Astrocyte of the cerebellum (primary cell): ENCODE results near the gene LRIG1.

Experiments used
- DNase-seq: peaks from one replicate; pipeline ENCODE4 v3.0.0-alpha.2; 2011; ENCODE audit warnings: low read depth
- H3K4me3 ChIP-seq: 2 replicates; pipeline ENCODE4 v1.5.1; 2011; ENCODE audit warnings: mild to moderate bottlenecking, low read depth, low read length, moderate library complexity
- CTCF ChIP-seq: IDR thresholded peaks from 2 replicates; pipeline ENCODE4 v1.5.1; 2012; ENCODE audit warnings: low read length, low read depth, moderate library complexity, mild to moderate bottlenecking; ENCODE audit errors: missing control alignments
- in situ Hi-C: cut with HindIII; loops from 2 replicates; pipeline ENCODE4 v1.10.0; 2017; ENCODE audit warnings: low sequenced_read_pairs

LRIG1 gene

DNA sequence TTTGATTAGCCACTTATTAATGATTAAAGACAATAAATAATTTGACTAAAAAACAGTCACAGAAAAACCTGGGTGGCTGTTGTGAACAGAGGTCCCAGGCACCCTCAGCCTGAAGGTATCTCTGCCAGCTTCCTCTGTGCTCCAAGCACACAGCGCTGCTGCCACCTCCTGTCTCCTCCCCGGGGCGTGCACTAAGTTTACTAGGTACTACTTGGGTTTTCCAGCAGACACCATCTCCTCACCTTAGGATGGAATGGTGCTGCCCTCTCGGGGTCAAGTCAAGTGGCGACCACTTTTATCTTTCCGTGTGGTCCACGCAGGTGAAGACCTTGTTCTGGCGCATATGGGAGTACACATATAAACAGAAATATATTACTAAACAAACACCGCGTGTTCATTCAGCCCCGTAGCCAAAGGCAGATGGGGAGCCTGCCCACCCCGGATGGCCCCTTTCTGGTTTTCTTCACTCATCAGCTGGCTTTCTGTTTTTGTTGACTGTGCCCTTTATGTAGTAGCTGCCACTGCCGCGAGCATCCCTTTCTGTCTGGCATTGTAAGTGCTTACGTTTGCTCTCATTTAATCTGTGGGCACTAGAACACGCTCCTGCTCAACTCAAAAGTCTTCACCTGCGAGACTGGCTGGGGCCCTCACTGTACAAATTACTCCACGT lies 128.0 kb downstream of the LRIG1 start:
- TF ChIP-seq CTCF, result peak; percentile 17
- in situ Hi-C loops, result no loop called here
- no peak for DNase-seq
- H3K4me3 ChIP-seq, result no peak overlapping the region

DNA sequence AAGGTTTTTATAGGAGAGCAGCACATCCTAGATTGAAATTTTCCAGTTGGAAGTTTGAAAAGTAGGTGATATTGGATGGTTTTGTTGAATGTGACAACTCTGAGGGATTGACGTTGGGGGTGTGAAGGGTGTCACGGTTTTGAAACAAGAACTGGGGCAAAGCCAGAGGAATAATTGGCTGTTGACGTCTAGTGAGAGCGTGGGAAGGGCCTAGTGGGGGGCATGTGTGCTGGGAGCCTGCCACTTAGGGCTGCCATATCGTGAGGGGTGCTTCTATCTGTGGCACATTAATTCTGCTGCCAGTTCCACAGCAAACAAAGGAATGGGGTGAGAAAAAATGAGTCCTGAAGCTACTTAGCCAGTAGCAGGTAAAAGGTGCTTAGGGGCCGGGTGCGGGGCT lies 129.4 kb downstream of the LRIG1 start:
- no peak for DNase-seq
- no peak for TF ChIP-seq CTCF
- in situ Hi-C loops, result no loop called here
- no peak overlapping the region for H3K4me3 ChIP-seq

DNA sequence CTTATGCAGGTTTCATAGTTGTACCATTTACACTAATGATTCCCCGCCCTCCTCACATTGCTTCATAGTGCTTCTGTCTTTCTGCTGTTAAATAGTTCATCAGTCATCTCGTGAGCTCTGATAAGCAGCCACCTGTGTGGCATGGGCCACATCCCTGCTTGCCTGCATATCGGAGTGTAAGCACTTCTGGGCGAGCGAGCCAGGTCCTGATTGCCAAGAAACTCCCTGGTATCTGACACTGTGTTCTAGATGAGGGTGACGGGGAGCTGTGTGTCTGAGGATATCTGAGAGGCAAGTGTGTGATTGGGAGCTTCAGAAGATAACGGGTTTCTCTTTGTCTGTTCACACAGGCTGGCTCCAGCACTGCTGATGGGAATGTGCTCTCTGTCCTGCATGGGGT lies 130.6 kb downstream of the LRIG1 start:
- H3K4me3 ChIP-seq, result no peak overlapping the region
- no peak for DNase-seq
- no peak for TF ChIP-seq CTCF
- in situ Hi-C loops, result no loop called here

GRCh38 chr3:66367979-66368378 lies 132.8 kb downstream of the LRIG1 start:
- in situ Hi-C loops, result no loop called here
- no peak overlapping the region for H3K4me3 ChIP-seq
- no peak for DNase-seq
- TF ChIP-seq CTCF, result no peak

DNA sequence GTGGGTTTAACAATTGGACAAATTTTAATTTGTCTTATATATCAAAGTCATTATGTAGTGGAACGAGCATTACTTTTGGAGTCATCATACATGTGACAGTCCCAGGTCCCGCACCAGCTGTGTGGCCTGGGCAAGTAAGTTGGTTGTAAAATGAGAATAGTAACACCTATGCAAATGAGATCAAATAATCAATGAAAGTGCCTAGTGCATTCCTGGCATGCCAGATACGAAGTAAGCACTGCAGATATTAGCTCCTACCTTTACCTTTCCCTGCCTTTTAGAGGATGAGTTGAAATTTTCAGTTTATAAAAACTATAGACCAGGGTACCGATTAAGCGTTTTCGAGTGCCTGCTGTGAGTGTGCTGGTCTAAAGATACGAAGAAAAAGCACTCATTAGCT lies 134.1 kb downstream of the LRIG1 start:
- TF ChIP-seq CTCF, result no peak
- H3K4me3 ChIP-seq, result no peak overlapping the region
- no peak for DNase-seq
- in situ Hi-C loops, result no loop called here

DNA sequence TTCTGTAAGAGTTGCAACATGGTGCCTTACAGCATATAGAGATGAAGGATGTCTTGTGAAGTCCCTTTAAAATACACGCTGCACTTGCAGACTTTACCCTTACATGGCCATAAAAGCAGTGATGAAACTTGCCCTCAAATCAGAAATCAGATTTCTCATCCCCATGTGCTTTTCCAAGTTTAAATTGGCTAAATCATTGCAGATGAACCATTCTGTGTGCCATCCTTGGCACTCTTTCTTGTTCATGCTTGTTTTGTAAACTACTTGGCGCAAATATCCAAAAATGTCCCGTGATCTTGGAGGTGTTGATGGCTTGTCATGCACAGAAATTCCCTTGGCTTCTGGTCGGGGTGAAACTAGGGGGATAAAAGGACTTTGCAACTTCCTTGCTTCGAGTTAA lies 135.7 kb downstream of the LRIG1 start:
- in situ Hi-C loops, result no loop called here

More for the DNA sequence above, 135.7 kb downstream of the LRIG1 start:
- DNase-seq, result no peak
- TF ChIP-seq CTCF, result no peak
- H3K4me3 ChIP-seq, result no peak overlapping the region
